ENCODE data around the gene LCE4A.

Gene LCE4A

GRCh38 chr1:152718238-152718637 is 10.3 kb downstream of the LCE4A start:
- no peak for DNase-seq (ENCODE audit: low read depth)
- no peak for TF ChIP-seq MYC (IDR thresholded peaks at IDR 0.05; ENCODE audit: low read depth, low read length)
- no peak overlapping the region for H3K4me3 ChIP-seq (ENCODE audit: low read depth, low read length)

- no peak for DNase-seq (ENCODE audit: low read depth)
- TF ChIP-seq MAX (IDR thresholded peaks at IDR 0.05; ENCODE audit: low read depth, low read length) (no peak), POLR2A (IDR thresholded peaks at IDR 0.05; ENCODE audit: extremely low read depth, insufficient read length) (no peak), CTCF (IDR thresholded peaks at IDR 0.05; ENCODE audit: low read depth, low read length) (no peak), MYC (IDR thresholded peaks at IDR 0.05; ENCODE audit: low read depth, low read length) (no peak)
- H3K4me3 ChIP-seq (ENCODE audit: low read depth, low read length): no peak overlapping the region
Measured at GRCh38 chr1:152725261-152725660, 17.3 kb downstream of the LCE4A start.

- no peak for DNase-seq (ENCODE audit: low read depth)
- TF ChIP-seq MYC (IDR thresholded peaks at IDR 0.05; ENCODE audit: low read depth, low read length): no peak
- TF ChIP-seq POLR2A (IDR thresholded peaks at IDR 0.05; ENCODE audit: extremely low read depth, insufficient read length): no peak
- no peak for TF ChIP-seq MAX (IDR thresholded peaks at IDR 0.05; ENCODE audit: low read depth, low read length)
- TF ChIP-seq CTCF (IDR thresholded peaks at IDR 0.05; ENCODE audit: low read depth, low read length): no peak
- no peak overlapping the region for H3K4me3 ChIP-seq (ENCODE audit: low read depth, low read length)
Measured at GRCh38 chr1:152728986-152729385, 21.0 kb downstream of the LCE4A start.

GRCh38 chr1:152735648-152736047 is 27.7 kb downstream of the LCE4A start:
- no peak for TF ChIP-seq POLR2A (IDR thresholded peaks at IDR 0.05; ENCODE audit: extremely low read depth, insufficient read length)
- TF ChIP-seq CTCF (IDR thresholded peaks at IDR 0.05; ENCODE audit: low read depth, low read length): peak; percentile 43
- no peak for TF ChIP-seq MAX (IDR thresholded peaks at IDR 0.05; ENCODE audit: low read depth, low read length)
- TF ChIP-seq MYC (IDR thresholded peaks at IDR 0.05; ENCODE audit: low read depth, low read length): no peak
- peak; percentile 14 for DNase-seq (ENCODE audit: low read depth)
- no peak overlapping the region for H3K4me3 ChIP-seq (ENCODE audit: low read depth, low read length)

- no peak overlapping the region for H3K4me3 ChIP-seq (ENCODE audit: low read depth, low read length)
- no peak for TF ChIP-seq MYC (IDR thresholded peaks at IDR 0.05; ENCODE audit: low read depth, low read length)
- no peak for TF ChIP-seq CTCF (IDR thresholded peaks at IDR 0.05; ENCODE audit: low read depth, low read length)
- no peak for TF ChIP-seq MAX (IDR thresholded peaks at IDR 0.05; ENCODE audit: low read depth, low read length)
- TF ChIP-seq POLR2A (IDR thresholded peaks at IDR 0.05; ENCODE audit: extremely low read depth, insufficient read length): no peak
- DNase-seq (ENCODE audit: low read depth): no peak
Measured at GRCh38 chr1:152737997-152738396, 30.0 kb downstream of the LCE4A start.

- no peak for DNase-seq (ENCODE audit: low read depth)
- no peak for TF ChIP-seq MAX (IDR thresholded peaks at IDR 0.05; ENCODE audit: low read depth, low read length)
- no peak for TF ChIP-seq CTCF (IDR thresholded peaks at IDR 0.05; ENCODE audit: low read depth, low read length)
- no peak for TF ChIP-seq POLR2A (IDR thresholded peaks at IDR 0.05; ENCODE audit: extremely low read depth, insufficient read length)
- TF ChIP-seq MYC (IDR thresholded peaks at IDR 0.05; ENCODE audit: low read depth, low read length): no peak
- no peak overlapping the region for H3K4me3 ChIP-seq (ENCODE audit: low read depth, low read length)
Measured at GRCh38 chr1:152739841-152740240, 31.9 kb downstream of the LCE4A start.

All from NB4 (cell line).